ENCODE data around the gene RESF1. TPM values are rescaled to one million over a fixed set of nuclear protein-coding genes. Genes with fewer than 3 reads are reported as not detected.
A peak's percentile ranks its signal among the peaks of the same experiment; 100 is the strongest.

Gene RESF1
- total RNA-seq, 1 experiment from 2014 or later = 91.4 TPM

DNA sequence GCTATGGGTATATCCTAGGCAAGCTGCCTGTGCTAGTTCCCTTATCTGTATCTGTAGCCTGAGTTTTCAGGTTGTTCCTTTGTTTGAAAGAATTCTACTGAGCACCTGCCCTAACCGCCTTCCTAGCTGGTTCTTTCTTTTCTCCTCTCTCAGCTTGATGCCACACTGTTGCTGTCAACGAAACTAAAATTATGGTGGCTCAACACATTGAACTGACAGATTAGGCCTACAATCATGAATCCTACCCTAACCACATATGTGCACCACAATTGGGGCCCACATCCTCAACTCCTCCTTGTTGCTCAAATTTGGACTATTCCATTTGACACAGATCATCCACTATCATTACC, 36.2 kb upstream of the RESF1 start:
- ChIA-PET POLR2A (no interaction called here), CTCF (no interaction called here)
- DNase-seq (ENCODE audit: low spot score) = no peak
- Mint-ChIP-seq H3K4me3 (no peak overlapping the region), H3K27me3 (ENCODE audit: low read depth) (peaks cover 6% of the 10 kb centered on the region), H3K9me3 (peaks cover 38% of the 10 kb centered on the region), H3K27ac (no peak overlapping the region), H3K36me3 (peaks cover 29% of the 10 kb centered on the region), H3K4me1 (no peaks in the 10 kb centered on the region)
- ATAC-seq = no peak
- no peak for TF ChIP-seq ZNF671 (CRISPR knock-in tag; IDR thresholded peaks at IDR 0.05)
- TF ChIP-seq ZNF121 (CRISPR knock-in tag; IDR thresholded peaks at IDR 0.05) = no peak
- TF ChIP-seq ETV6 (CRISPR knock-in tag; IDR thresholded peaks at IDR 0.05) = no peak
- TF ChIP-seq NFE2L1 (CRISPR knock-in tag; IDR thresholded peaks at IDR 0.05) = no peak
- no peak for TF ChIP-seq IRF2 (CRISPR knock-in tag; IDR thresholded peaks at IDR 0.05; ENCODE audit: borderline replicate concordance, low read depth)
- TF ChIP-seq GABPB1 (CRISPR knock-in tag; IDR thresholded peaks at IDR 0.05) = no peak
- TF ChIP-seq, protein P1, sequence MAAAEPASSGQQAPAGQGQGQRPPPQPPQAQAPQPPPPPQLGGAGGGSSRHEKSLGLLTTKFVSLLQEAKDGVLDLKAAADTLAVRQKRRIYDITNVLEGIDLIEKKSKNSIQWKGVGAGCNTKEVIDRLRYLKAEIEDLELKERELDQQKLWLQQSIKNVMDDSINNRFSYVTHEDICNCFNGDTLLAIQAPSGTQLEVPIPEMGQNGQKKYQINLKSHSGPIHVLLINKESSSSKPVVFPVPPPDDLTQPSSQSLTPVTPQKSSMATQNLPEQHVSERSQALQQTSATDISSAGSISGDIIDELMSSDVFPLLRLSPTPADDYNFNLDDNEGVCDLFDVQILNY (CRISPR knock-in tag; IDR thresholded peaks at IDR 0.05) = no peak
- TF ChIP-seq FOXJ3 (CRISPR knock-in tag; IDR thresholded peaks at IDR 0.05; ENCODE audit: borderline replicate concordance) = no peak
- TF ChIP-seq ZNF232 (CRISPR knock-in tag; IDR thresholded peaks at IDR 0.05) = no peak

DNA sequence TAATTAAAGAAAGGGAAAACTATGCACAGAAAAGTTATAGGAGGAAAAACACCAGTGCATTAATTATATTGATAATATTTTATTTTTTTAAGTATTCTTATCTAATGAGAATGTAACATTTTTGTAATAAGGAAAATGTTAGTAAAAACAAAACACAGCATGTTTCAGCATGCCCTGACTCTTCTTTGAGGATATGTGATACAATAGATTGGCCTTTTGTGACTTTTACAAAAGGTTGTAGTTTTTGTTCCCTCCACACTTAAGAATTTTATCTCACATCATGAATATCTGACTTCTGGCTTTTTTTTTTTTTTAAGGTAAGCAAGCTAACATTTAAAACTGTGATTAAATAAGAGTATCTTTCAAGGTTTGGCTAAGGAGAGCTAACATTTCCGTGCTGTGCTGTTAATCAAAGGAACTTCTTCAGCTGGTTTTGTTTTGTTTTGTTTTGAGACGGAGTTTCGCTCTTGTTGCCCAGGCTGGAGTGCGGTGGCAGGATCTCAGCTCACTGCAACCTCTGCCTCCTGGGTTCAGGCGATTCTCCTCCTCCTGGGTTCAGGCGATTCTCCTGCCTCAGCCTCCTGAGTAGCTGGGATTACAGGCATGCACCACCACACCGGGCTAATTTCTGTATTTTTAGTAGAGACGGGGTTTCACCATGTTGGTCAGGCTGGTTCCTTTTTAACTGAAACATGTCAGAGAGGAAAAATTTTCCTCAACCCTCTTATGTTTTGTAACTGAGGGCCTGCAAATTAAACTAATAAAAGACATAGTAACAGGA, 30.8 kb upstream of the RESF1 start:
- Mint-ChIP-seq H3K27me3 (ENCODE audit: low read depth) (peaks cover 3% of the 10 kb centered on the region; the same call in 1 of the 2 replicates), H3K36me3 (peaks cover 9% of the 10 kb centered on the region), H3K4me3 (no peak overlapping the region), H3K9me3 (peaks cover 26% of the 10 kb centered on the region), H3K27ac (peak overlapping the region; percentile 83), H3K4me1 (peaks cover 16% of the 10 kb centered on the region)
- ChIA-PET POLR2A (interaction anchor here (0.6 kb wide), 1 partner anchor 241 kb away, joined by 3 read pairs; no protein-coding TSS in a partner anchor), CTCF (interaction anchor here (0.6 kb wide), 1 partner anchor 139 kb away, joined by 3 read pairs; no protein-coding TSS in a partner anchor)
- no peak for TF ChIP-seq ZNF232 (CRISPR knock-in tag; IDR thresholded peaks at IDR 0.05)
- no peak for TF ChIP-seq RORB (CRISPR knock-in tag; IDR thresholded peaks at IDR 0.05)
- TF ChIP-seq, protein P2, sequence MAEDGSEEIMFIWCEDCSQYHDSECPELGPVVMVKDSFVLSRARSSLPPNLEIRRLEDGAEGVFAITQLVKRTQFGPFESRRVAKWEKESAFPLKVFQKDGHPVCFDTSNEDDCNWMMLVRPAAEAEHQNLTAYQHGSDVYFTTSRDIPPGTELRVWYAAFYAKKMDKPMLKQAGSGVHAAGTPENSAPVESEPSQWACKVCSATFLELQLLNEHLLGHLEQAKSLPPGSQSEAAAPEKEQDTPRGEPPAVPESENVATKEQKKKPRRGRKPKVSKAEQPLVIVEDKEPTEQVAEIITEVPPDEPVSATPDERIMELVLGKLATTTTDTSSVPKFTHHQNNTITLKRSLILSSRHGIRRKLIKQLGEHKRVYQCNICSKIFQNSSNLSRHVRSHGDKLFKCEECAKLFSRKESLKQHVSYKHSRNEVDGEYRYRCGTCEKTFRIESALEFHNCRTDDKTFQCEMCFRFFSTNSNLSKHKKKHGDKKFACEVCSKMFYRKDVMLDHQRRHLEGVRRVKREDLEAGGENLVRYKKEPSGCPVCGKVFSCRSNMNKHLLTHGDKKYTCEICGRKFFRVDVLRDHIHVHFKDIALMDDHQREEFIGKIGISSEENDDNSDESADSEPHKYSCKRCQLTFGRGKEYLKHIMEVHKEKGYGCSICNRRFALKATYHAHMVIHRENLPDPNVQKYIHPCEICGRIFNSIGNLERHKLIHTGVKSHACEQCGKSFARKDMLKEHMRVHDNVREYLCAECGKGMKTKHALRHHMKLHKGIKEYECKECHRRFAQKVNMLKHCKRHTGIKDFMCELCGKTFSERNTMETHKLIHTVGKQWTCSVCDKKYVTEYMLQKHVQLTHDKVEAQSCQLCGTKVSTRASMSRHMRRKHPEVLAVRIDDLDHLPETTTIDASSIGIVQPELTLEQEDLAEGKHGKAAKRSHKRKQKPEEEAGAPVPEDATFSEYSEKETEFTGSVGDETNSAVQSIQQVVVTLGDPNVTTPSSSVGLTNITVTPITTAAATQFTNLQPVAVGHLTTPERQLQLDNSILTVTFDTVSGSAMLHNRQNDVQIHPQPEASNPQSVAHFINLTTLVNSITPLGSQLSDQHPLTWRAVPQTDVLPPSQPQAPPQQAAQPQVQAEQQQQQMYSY (CRISPR knock-in tag; IDR thresholded peaks at IDR 0.05) = no peak
- no peak for TF ChIP-seq IRF2 (CRISPR knock-in tag; IDR thresholded peaks at IDR 0.05; ENCODE audit: borderline replicate concordance, low read depth)
- TF ChIP-seq GRHL2 (CRISPR knock-in tag; IDR thresholded peaks at IDR 0.05; ENCODE audit: insufficient replicate concordance, severe bottlenecking) = no peak
- TF ChIP-seq GTF2I (CRISPR knock-in tag; conservative IDR thresholded peaks at IDR 0.05) = no peak
- TF ChIP-seq FOXJ3 (CRISPR knock-in tag; IDR thresholded peaks at IDR 0.05; ENCODE audit: borderline replicate concordance) = no peak
- TF ChIP-seq, protein P3, sequence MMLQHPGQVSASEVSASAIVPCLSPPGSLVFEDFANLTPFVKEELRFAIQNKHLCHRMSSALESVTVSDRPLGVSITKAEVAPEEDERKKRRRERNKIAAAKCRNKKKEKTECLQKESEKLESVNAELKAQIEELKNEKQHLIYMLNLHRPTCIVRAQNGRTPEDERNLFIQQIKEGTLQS (CRISPR knock-in tag; conservative IDR thresholded peaks at IDR 0.05) = no peak
- TF ChIP-seq TP53 (CRISPR knock-in tag; IDR thresholded peaks at IDR 0.05) = no peak
- no peak for TF ChIP-seq ESRRA (CRISPR knock-in tag; IDR thresholded peaks at IDR 0.05; ENCODE audit: borderline replicate concordance)
- TF ChIP-seq ZNF671 (CRISPR knock-in tag; IDR thresholded peaks at IDR 0.05) = no peak
- TF ChIP-seq, protein P4, sequence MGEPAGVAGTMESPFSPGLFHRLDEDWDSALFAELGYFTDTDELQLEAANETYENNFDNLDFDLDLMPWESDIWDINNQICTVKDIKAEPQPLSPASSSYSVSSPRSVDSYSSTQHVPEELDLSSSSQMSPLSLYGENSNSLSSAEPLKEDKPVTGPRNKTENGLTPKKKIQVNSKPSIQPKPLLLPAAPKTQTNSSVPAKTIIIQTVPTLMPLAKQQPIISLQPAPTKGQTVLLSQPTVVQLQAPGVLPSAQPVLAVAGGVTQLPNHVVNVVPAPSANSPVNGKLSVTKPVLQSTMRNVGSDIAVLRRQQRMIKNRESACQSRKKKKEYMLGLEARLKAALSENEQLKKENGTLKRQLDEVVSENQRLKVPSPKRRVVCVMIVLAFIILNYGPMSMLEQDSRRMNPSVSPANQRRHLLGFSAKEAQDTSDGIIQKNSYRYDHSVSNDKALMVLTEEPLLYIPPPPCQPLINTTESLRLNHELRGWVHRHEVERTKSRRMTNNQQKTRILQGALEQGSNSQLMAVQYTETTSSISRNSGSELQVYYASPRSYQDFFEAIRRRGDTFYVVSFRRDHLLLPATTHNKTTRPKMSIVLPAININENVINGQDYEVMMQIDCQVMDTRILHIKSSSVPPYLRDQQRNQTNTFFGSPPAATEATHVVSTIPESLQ (CRISPR knock-in tag; IDR thresholded peaks at IDR 0.05) = no peak
- TF ChIP-seq ZNF396 (CRISPR knock-in tag; IDR thresholded peaks at IDR 0.05; ENCODE audit: borderline replicate concordance) = no peak
- no peak for TF ChIP-seq TCF7 (CRISPR knock-in tag; IDR thresholded peaks at IDR 0.05; ENCODE audit: low read depth)
- TF ChIP-seq, protein P5, sequence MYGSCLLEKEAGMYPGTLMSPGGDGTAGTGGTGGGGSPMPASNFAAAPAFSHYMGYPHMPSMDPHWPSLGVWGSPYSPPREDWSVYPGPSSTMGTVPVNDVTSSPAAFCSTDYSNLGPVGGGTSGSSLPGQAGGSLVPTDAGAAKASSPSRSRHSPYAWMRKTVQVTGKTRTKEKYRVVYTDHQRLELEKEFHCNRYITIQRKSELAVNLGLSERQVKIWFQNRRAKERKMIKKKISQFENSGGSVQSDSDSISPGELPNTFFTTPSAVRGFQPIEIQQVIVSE (CRISPR knock-in tag; IDR thresholded peaks at IDR 0.05; ENCODE audit: borderline replicate concordance) = no peak
- no peak for TF ChIP-seq PRRX2 (CRISPR knock-in tag; IDR thresholded peaks at IDR 0.05)
- TF ChIP-seq SMAD4 (CRISPR knock-in tag; IDR thresholded peaks at IDR 0.05) = no peak
- TF ChIP-seq NFE2L1 (CRISPR knock-in tag; IDR thresholded peaks at IDR 0.05) = no peak
- TF ChIP-seq ZNF219 (CRISPR knock-in tag; IDR thresholded peaks at IDR 0.05; ENCODE audit: borderline replicate concordance) = no peak
- no peak for DNase-seq (ENCODE audit: low spot score)
- no peak for ATAC-seq
